Kidney (tissue), 14 donors: Measurements from ENCODE around the gene FAM83B. TPM values are rescaled to one million over a fixed set of nuclear protein-coding genes. Genes with fewer than 3 reads are reported as not detected.

Experiments used
- DNase-seq, 5 donors: peaks; one replicate each; pipeline ENCODE4 v3.0.0-alpha.2; 2013 to 2020
- FAIRE-seq: peaks from 2 replicates; lab custom pipeline; 2012; peaks lifted over from hg19 to GRCh38; lab: Jason Lieb, UNC
- H3K27ac ChIP-seq, 2 donors: one replicate each; pipeline ENCODE4 v1.7.0; 2013; ENCODE audit warnings: low read depth in 2 of 2, low read length in 2 of 2, inconsistent platforms in 1 of 2
- H3K27me3 ChIP-seq: one replicate; pipeline ENCODE4 v1.7.1; 2013; ENCODE audit warnings: low read length, inconsistent platforms; ENCODE audit not compliant: control insufficient read depth, insufficient read depth
- H3K36me3 ChIP-seq, 3 donors: one replicate each; pipeline versions ENCODE4 v1.7.0 to v1.7.1; 2013; ENCODE audit warnings: low read length in 3 of 3, control low read depth in 1 of 3, inconsistent platforms in 1 of 3; ENCODE audit not compliant: insufficient read depth in 3 of 3, control insufficient read depth in 2 of 3
- H3K4me1 ChIP-seq, 3 donors: one replicate each; pipeline versions ENCODE4 v1.7.0 to v1.7.1; 2013; ENCODE audit warnings: low read length in 3 of 3, inconsistent platforms in 1 of 3, low read depth in 1 of 3; ENCODE audit not compliant: control insufficient read depth in 2 of 3, insufficient read depth in 2 of 3
- H3K4me3 ChIP-seq, 3 donors: one replicate each; pipeline versions ENCODE4 v1.7.0 to v1.8.1; 2013; ENCODE audit warnings: low read length in 3 of 3, control low read depth in 1 of 3, inconsistent platforms in 1 of 3
- H3K9ac ChIP-seq, 3 donors: one replicate each; pipeline versions ENCODE4 v1.7.0 to v1.7.1; 2013; ENCODE audit warnings: low read length in 3 of 3, control low read depth in 1 of 3, inconsistent platforms in 1 of 3
- H3K9me3 ChIP-seq, 3 donors: one replicate each; pipeline versions ENCODE4 v1.7.0 to v1.7.1; 2013; ENCODE audit warnings: low read length in 3 of 3, control low read depth in 1 of 3, inconsistent platforms in 1 of 3; ENCODE audit not compliant: control insufficient read depth in 2 of 3, insufficient read depth in 1 of 3
- intact Hi-C: fragments of 100-400 bp; cut with DNase I; formaldehyde crosslinking; loops from one replicate; pipeline ENCODE4 v1.11.1; 2022
- polyA plus RNA-seq: library from polyadenylated mRNA; stranded (reverse); fragments of 350-450 nt; fragmentation: Illumina TruSeq; extraction: RNeasy Lipid Tissue Mini Kit (QIAGEN cat#74804); gene quantifications from one replicate; pipeline ENCODE4 v1.2.3, GENCODE V29; 2014; ENCODE audit warnings: low read depth, low replicate concordance; ENCODE audit not compliant: insufficient read depth
- total RNA-seq: library from RNA; stranded (reverse); fragmentation: NEBNext Ultra II Directional; extraction: Animal tissue kit (Norgen Biotek cat#: 25700); gene quantifications from one replicate; pipeline ENCODE4 v1.2.1, GENCODE V29; 2021
- TF ChIP-seq, protein P1 (sequence below): IDR thresholded peaks from 3 replicates; pipeline ENCODE4 v1.5.1; 2012; ENCODE audit warnings: mild to moderate bottlenecking, moderate library complexity, borderline replicate concordance; ENCODE audit not compliant: insufficient read depth; ENCODE audit errors: extremely low read depth
- donor health status: control.
- donor health status: control.
- donor health status: control.
- donor health status: control.
- donor health status: control.
- donor health status: DM: yes; HTN: yes; CAD: no.
- donor health status: Normal renal cell carcinoma (clear cell type).

Gene FAM83B
- total and polyA plus RNA-seq, 2 donors from 2014 or later: 0.77 to 12.7 TPM

DNA sequence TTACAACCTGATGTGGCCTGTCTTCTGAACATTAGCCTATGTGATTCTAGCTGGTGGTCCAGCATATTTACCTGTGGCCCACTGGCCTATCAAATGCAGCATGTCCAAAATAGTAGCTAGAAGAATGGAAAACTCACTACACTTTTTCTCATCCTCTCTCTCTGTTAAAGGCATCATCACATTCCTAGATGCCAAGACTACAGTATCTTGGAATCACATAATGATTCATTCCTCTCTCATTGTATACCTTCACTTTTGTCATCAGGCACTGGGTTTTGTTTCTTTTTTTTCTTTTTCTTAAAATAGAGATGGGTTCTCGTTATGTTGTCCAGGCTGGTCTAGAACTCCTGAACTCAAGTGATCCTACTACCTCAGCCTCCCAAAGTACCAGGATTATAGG is 45.0 kb downstream of the FAM83B start:
- FAIRE-seq (no peak), DNase-seq (no peak)
- H3K4me1 ChIP-seq: no peaks in the 10 kb centered on the region
- H3K4me3 ChIP-seq: no peak overlapping the region
- H3K9ac ChIP-seq: no peak overlapping the region
- no peaks in the 10 kb centered on the region for H3K9me3 ChIP-seq
- intact Hi-C loops: no loop called here
- no peaks in the 10 kb centered on the region for H3K36me3 ChIP-seq
- TF ChIP-seq, protein P1, sequence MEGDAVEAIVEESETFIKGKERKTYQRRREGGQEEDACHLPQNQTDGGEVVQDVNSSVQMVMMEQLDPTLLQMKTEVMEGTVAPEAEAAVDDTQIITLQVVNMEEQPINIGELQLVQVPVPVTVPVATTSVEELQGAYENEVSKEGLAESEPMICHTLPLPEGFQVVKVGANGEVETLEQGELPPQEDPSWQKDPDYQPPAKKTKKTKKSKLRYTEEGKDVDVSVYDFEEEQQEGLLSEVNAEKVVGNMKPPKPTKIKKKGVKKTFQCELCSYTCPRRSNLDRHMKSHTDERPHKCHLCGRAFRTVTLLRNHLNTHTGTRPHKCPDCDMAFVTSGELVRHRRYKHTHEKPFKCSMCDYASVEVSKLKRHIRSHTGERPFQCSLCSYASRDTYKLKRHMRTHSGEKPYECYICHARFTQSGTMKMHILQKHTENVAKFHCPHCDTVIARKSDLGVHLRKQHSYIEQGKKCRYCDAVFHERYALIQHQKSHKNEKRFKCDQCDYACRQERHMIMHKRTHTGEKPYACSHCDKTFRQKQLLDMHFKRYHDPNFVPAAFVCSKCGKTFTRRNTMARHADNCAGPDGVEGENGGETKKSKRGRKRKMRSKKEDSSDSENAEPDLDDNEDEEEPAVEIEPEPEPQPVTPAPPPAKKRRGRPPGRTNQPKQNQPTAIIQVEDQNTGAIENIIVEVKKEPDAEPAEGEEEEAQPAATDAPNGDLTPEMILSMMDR: no peak
- H3K27me3 ChIP-seq: no peaks in the 10 kb centered on the region
- H3K27ac ChIP-seq: no peak overlapping the region

DNA sequence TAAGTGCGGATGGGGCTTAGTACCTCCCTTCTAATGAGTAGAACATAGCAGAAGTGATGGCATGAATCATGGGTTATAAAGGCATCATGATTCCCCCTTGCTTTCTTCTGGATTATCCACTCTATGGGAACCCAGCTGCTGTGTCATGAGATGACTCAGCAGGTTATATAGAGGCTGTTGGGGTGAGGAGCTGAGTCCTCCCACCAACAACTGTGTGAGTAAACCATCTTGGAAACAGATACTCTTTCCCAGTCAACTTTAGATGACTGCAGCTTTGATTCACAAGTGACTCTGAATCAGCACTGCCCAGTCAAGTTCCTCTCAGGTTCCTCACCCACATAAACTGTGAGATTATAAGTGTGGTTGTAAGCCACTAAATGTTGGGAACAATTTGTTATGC is 46.3 kb downstream of the FAM83B start:
- Histone ChIP-seq H3K9me3 (no peaks in the 10 kb centered on the region), H3K9ac (no peak overlapping the region), H3K27ac (no peak overlapping the region), H3K36me3 (no peaks in the 10 kb centered on the region), H3K27me3 (no peaks in the 10 kb centered on the region), H3K4me3 (no peak overlapping the region), H3K4me1 (no peaks in the 10 kb centered on the region)
- FAIRE-seq (no peak), DNase-seq (no peak)
- TF ChIP-seq, protein P1: no peak
- intact Hi-C loops: no loop called here

DNA sequence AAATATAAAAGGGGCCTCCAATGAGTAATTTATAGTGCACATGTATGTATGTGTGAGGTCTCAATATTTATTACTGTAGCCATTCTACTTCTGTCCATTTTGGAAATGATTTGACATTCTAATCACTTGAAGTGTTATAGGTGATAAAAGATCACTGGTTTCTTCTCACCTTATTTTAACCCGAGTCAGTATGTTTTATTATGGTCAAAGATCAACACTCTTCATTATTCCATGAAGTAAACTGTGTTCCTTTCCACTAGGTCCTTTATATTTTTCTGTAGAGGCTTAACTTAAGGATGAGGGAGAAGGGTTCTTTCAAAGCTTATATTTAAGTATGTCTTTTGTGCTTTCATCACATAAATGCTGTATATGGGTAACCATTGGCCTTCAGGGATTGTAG is 47.2 kb downstream of the FAM83B start:
- FAIRE-seq: no peak
- Histone ChIP-seq H3K27me3 (no peaks in the 10 kb centered on the region), H3K36me3 (no peaks in the 10 kb centered on the region), H3K4me3 (no peak overlapping the region), H3K27ac (no peak overlapping the region), H3K9me3 (no peaks in the 10 kb centered on the region), H3K4me1 (no peaks in the 10 kb centered on the region), H3K9ac (no peak overlapping the region)
- intact Hi-C loops: no loop called here
- TF ChIP-seq, protein P1: no peak
- no peak for DNase-seq

DNA sequence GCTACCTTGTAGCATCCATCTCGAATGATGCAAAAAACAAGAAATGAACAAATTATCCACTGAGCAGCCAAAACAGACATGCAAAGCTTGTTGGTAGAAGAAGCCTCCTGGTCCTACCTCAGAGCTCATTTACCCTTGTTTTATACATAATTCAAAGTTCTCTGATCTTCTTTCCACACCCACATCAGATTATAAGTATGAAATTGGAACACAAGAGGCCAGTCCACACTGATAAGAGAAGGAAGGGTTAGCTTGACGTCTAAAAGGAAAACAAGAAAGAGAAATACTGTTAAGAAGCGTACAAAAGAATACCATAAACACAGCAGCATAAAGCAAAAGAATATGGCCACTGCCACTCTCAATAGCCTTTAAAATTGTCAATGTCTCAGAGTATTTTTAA is 49.7 kb downstream of the FAM83B start:
- intact Hi-C loops: no loop called here
- H3K27me3 ChIP-seq: no peaks in the 10 kb centered on the region
- FAIRE-seq: no peak

More for the DNA sequence above, 49.7 kb downstream of the FAM83B start:
- H3K36me3 ChIP-seq: no peaks in the 10 kb centered on the region
- DNase-seq: no peak
- H3K4me1 ChIP-seq: no peaks in the 10 kb centered on the region
- no peak overlapping the region for H3K27ac ChIP-seq
- H3K9ac ChIP-seq: no peak overlapping the region
- H3K9me3 ChIP-seq: no peaks in the 10 kb centered on the region
- no peak overlapping the region for H3K4me3 ChIP-seq
- TF ChIP-seq, protein P1: no peak
